HEK293T (cell line): ENCODE measurements around the gene PPP1CA.

Source experiments
- CTCF ChIA-PET: fragments of 350-600 bp; formaldehyde crosslinking; extraction: SDS; loops from one replicate; lab custom pipeline; 2021; ENCODE audit warnings: antibody characterized with exemption, inconsistent platforms; lab: Yijun Ruan, JAX
- POLR2A ChIA-PET: fragments of 350-600 bp; formaldehyde crosslinking; extraction: SDS; loops from one replicate; lab custom pipeline; 2020; ENCODE audit warnings: antibody characterized with exemption, inconsistent platforms; lab: Yijun Ruan, JAX
- DNase-seq: peaks from one replicate; pipeline ENCODE4 v3.0.0; 2012; ENCODE audit warnings: mixed read lengths; ENCODE audit errors: extremely low spot score
- ARNT ChIP-seq: fragments of 450-650 bp; IDR thresholded peaks from 2 replicates; pipeline ENCODE4 v1.6.1; 2017; ENCODE audit warnings: mild to moderate bottlenecking
- BHLHE40 ChIP-seq: fragments of 450-650 bp; IDR thresholded peaks from 2 replicates; pipeline ENCODE4 v1.6.1; 2016; ENCODE audit warnings: mild to moderate bottlenecking, moderate library complexity, borderline replicate concordance
- CTBP1 ChIP-seq: fragments of 450-650 bp; IDR thresholded peaks from 2 replicates; pipeline ENCODE4 v1.6.1; 2016; ENCODE audit warnings: borderline replicate concordance
- ELF4 ChIP-seq: fragments of 450-650 bp; IDR thresholded peaks from 2 replicates; pipeline ENCODE4 v1.6.1; 2017; ENCODE audit warnings: antibody characterized with exemption
- FOXA1 ChIP-seq: fragments of 450-650 bp; IDR thresholded peaks from 2 replicates; pipeline ENCODE4 v1.6.1; 2016; ENCODE audit warnings: mild to moderate bottlenecking
- FOXK2 ChIP-seq: fragments of 450-650 bp; IDR thresholded peaks from 2 replicates; pipeline ENCODE4 v1.6.1; 2016; ENCODE audit warnings: mild to moderate bottlenecking
- FOXM1 ChIP-seq: fragments of 450-650 bp; IDR thresholded peaks from 2 replicates; pipeline ENCODE4 v1.6.1; 2017; ENCODE audit warnings: mild to moderate bottlenecking, borderline replicate concordance
- HDGF ChIP-seq: fragments of 450-650 bp; IDR thresholded peaks from 2 replicates; pipeline ENCODE4 v1.6.1; 2017; ENCODE audit warnings: antibody characterized with exemption, borderline replicate concordance
- L3MBTL2 ChIP-seq: fragments of 450-650 bp; conservative IDR thresholded peaks from 2 replicates; pipeline ENCODE4 v1.6.1; 2016; ENCODE audit warnings: mild to moderate bottlenecking
- LEF1 ChIP-seq: fragments of 450-650 bp; IDR thresholded peaks from 2 replicates; pipeline ENCODE4 v1.6.1; 2017; ENCODE audit warnings: mild to moderate bottlenecking, borderline replicate concordance
- NFRKB ChIP-seq: fragments of 450-650 bp; IDR thresholded peaks from 2 replicates; pipeline ENCODE4 v1.6.1; 2016; ENCODE audit warnings: mild to moderate bottlenecking, moderate library complexity
- PKNOX1 ChIP-seq: fragments of 450-650 bp; IDR thresholded peaks from 2 replicates; pipeline ENCODE4 v1.6.1; 2016
- SP1 ChIP-seq: fragments of 450-650 bp; IDR thresholded peaks from 2 replicates; pipeline ENCODE4 v1.6.1; 2017
- SUZ12 ChIP-seq: fragments of 450-650 bp; IDR thresholded peaks from 2 replicates; pipeline ENCODE4 v1.6.1; 2016; ENCODE audit warnings: mild to moderate bottlenecking
- TARDBP ChIP-seq: fragments of 450-650 bp; IDR thresholded peaks from 2 replicates; pipeline ENCODE4 v1.6.1; 2016
- ZNF384 ChIP-seq: fragments of 450-650 bp; IDR thresholded peaks from 2 replicates; pipeline ENCODE4 v1.6.1; 2016

PPP1CA gene

DNA sequence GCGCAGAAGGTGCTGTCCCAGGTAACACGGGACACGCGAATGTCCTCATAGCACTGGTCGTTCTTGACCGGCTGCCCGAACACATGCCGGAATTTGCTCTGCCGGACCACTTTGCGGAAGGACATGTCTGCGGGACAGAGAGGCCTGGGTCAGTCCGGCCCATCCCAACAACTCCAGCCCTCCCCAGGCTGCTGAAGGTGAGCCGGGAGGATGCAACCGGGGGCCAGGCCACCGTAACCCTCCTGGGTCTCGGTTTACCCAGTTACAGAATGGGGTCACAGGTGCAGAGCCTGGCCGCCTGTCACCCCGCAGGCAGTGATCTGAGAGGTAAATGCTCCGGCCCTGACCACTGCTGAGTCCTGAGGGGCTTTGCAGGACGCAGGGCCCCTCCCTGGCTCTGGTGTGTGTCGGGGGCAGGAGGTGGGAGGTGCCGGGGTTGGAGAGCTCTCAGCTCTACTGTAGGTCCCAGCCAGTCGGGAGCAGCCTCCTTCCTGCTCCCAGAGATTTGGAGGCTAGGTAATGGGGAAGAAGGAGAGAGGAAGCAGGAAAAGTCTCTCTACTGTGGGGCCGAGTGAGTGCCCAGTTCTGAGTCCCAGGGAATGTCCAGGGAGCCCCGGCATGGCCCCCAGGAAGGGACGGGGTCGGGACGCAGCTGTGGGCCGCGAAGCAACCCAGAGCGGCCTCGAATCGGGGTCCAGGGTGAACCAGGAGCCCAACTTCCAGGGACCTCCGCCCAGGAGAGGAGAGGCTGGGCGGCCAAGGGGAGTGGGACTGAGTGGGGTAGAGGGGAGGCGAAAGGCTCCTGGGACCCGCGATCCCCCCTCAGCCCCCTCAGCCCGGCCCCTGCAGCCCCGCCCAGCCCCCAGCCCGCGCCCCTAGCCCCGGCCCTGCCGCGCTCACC, 41.1 kb upstream of the PPP1CA start:
- peak; percentile 37 for DNase-seq
- ChIA-PET CTCF (no interaction called here), POLR2A (interaction anchor here (0.5 to 0.9 kb wide), 4 partner anchors 14 to 65 kb away, joined by 3 to 6 read pairs (median 3); partner anchors contain the start of genes CDK2AP2, PPP1CA and RPS6KB2)
- TF ChIP-seq ELF4 (no peak), ARNT (no peak), SUZ12 (no peak), BHLHE40 (no peak), L3MBTL2 (no peak), NFRKB (no peak), HDGF (no peak), SP1 (no peak), FOXA1 (no peak), PKNOX1 (no peak), TARDBP (no peak), FOXM1 (no peak), CTBP1 (no peak), ZNF384 (no peak), LEF1 (no peak)

DNA sequence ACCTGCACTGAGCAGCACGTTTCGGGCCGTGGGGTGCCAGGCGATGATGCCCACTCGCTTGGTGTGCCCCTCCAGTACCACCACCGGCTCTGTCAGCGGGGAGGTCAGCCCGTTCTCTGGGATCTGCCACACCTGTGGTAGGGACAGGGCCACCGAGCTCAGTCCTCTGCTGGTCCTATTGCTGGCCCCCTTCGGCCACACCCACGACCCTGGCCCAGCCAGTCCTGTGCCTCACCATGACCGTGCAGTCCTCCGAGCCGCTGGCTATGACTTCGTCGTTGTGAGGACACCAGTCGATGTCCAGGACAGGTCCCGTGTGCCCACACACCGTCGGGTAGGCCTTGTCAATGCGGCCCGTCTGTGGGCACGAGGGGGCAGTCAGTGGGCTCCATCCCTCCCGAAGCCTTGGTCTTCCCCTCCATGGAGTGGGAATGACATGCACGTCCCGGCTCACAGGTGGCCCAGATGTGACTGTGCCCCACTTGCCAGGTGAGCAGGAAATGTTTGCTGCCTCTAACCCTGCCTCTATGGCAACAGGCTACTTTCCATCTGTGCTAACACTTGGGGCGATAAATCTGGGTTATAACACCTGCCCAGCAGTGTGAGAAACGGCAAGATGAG, 40.2 kb upstream of the PPP1CA start:
- DNase-seq = no peak
- TF ChIP-seq CTBP1 (no peak), BHLHE40 (no peak), ZNF384 (no peak), ELF4 (no peak), SP1 (no peak), HDGF (no peak), TARDBP (no peak), FOXK2 (no peak), FOXM1 (no peak), L3MBTL2 (no peak), LEF1 (no peak), ARNT (no peak), PKNOX1 (no peak), NFRKB (no peak), FOXA1 (no peak)
- ChIA-PET POLR2A (interaction anchor here (0.7 to 1.5 kb wide), 4 partner anchors 13 to 41 kb away, joined by 3 to 7 read pairs (median 4); partner anchors contain the start of genes AIP and RPS6KB2), CTCF (no interaction called here)

DNA sequence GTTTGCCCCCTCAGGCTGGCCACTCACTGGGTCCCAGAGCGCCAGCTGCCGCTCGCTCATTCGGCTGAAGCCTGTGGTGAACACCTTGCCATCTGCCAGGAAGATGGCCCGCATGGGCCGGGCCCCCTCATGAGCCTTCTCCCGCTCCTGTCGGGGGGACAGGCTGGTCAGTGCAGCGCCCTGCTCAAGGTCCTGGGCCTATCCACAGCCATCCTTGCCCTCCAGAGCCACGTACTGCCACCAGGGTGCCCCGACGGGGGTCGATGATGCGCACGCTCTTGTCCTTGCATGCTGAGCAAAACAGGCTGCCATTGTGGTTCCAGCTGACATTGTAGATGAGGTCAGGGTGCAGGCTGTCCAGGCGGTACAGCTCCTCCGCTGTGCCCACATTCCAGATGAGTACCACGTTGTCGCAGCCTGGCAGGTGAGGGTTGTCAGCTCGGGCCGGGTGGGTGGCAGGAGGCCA, 39.5 kb upstream of the PPP1CA start:
- CTCF ChIA-PET = no interaction called here
- TF ChIP-seq LEF1 = no peak
- no peak for TF ChIP-seq CTBP1
- TF ChIP-seq FOXM1 = no peak
- TF ChIP-seq BHLHE40 = no peak
- no peak for TF ChIP-seq SUZ12
- TF ChIP-seq ZNF384 = no peak
- TF ChIP-seq HDGF = no peak
- TF ChIP-seq SP1 = no peak
- no peak for TF ChIP-seq FOXA1
- no peak for TF ChIP-seq NFRKB
- TF ChIP-seq ARNT = no peak
- no peak for TF ChIP-seq FOXK2
- no peak for TF ChIP-seq TARDBP
- no peak for TF ChIP-seq PKNOX1
- TF ChIP-seq ELF4 = no peak
- no peak for TF ChIP-seq L3MBTL2
- POLR2A ChIA-PET = interaction anchor here (0.7 to 1.5 kb wide), 5 partner anchors 13 to 65 kb away, joined by 3 to 7 read pairs (median 3); partner anchors contain the start of genes AIP and RPS6KB2
- no peak for DNase-seq

GRCh38 chr11:67440229-67441097, 38.8 kb upstream of the PPP1CA start:
- POLR2A ChIA-PET = interaction anchor here (1.0 to 1.5 kb wide), 3 partner anchors 12 to 65 kb away, joined by 3 to 7 read pairs (median 3); partner anchors contain the start of gene RPS6KB2

More at GRCh38 chr11:67440229-67441097, 38.8 kb upstream of the PPP1CA start:
- TF ChIP-seq TARDBP (no peak), ZNF384 (no peak), FOXK2 (no peak), BHLHE40 (no peak), FOXM1 (no peak), ARNT (no peak), SUZ12 (no peak), L3MBTL2 (no peak), PKNOX1 (no peak)
- no peak for DNase-seq
- CTCF ChIA-PET = no interaction called here
